IPS-18c (cell line): ENCODE results near the gene ST7.

Source experiments
- H3K4me3 ChIP-seq: 2 replicates; pipeline ENCODE4 v1.7.0; 2013; ENCODE audit warnings: low read depth, mild to moderate bottlenecking, low read length, moderate library complexity; ENCODE audit not compliant: insufficient read depth
- H3K9me3 ChIP-seq: one replicate; pipeline ENCODE4 v1.6.1; 2013; ENCODE audit warnings: mild to moderate bottlenecking, low read length, moderate library complexity; ENCODE audit not compliant: control insufficient read depth, insufficient read depth

Gene ST7

DNA sequence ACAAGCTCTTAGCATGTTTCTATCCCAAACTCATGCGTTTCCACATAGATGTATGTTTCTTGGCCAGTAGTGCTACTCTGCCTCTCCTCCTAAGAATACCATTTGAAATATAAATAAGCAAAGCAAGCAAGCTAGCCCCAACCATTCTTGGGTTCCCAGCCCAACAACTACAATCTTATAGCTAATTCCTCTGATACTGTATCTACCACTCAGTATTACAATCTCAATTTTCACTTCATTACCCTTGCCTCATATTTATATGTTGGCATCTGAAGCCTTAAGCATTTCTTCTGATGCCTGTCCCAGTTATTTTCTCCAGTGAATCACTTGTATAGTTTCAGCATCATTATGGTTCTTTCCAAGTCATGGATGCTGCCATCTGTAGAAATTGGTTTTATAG lies 181.1 kb downstream of the ST7 start:
- no peak overlapping the region for H3K4me3 ChIP-seq
- H3K9me3 ChIP-seq: no peaks in the 10 kb centered on the region

- H3K4me3 ChIP-seq: no peak overlapping the region
- H3K9me3 ChIP-seq: no peaks in the 10 kb centered on the region
Observed at GRCh38 chr7:117134889-117135552, 181.7 kb downstream of the ST7 start.

GRCh38 chr7:117135553-117135891 lies 182.2 kb downstream of the ST7 start:
- H3K4me3 ChIP-seq: no peak overlapping the region
- H3K9me3 ChIP-seq: no peaks in the 10 kb centered on the region

- Histone ChIP-seq H3K9me3 (no peaks in the 10 kb centered on the region), H3K4me3 (no peak overlapping the region)
Observed at GRCh38 chr7:117137868-117138267, 184.6 kb downstream of the ST7 start.

- no peaks in the 10 kb centered on the region for H3K9me3 ChIP-seq
- no peak overlapping the region for H3K4me3 ChIP-seq
Observed at GRCh38 chr7:117138495-117138894, 185.2 kb downstream of the ST7 start.

DNA sequence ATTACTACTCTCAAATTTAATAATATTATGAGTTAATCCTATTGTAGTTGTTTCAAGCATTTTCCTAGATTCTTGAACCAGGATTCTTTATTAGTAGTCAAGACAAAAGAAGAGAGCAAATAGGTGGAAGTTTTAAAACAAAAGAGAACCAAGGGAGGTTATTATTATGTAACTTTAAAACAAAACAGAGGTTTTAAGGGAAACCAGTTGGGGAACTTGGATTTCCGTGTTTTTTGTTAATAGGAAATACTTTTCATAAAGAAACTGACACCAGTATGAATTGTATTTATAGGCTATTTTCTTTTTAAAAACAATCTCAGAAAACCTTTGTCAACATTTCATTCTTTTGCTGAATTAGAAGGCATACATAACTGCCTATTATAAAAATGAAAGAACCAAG lies 185.7 kb downstream of the ST7 start:
- H3K9me3 ChIP-seq: no peaks in the 10 kb centered on the region
- no peak overlapping the region for H3K4me3 ChIP-seq

DNA sequence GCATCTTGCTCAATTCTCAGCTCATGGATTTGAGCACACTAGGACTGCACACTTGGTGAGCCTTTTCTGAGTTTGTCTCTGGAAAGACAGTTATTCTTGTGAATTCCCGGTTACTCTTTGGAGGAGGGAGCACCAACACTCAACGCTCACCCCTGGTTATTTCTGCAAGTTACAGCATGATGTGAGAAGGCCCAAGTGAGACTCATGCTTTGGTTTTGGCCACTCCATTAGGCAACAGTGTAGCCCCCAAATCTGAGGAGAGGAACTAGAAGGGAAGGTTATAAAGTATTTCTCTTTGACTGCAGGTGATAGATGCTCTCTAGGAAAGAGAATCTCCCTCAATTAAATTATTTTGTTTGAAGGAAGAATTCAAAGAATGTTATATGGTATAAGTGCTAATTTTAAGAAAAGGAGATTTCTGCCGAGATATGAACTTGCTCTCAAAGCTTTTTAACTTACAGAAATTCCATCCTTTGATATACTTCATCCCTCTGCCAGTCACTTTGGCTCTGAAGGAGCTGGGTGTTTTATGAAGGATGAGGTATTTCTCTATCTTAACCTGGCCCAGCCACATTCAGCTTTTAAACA lies 186.2 kb downstream of the ST7 start:
- no peaks in the 10 kb centered on the region for H3K9me3 ChIP-seq
- H3K4me3 ChIP-seq: no peak overlapping the region

GRCh38 chr7:117140921-117141320 lies 187.6 kb downstream of the ST7 start:
- no peak overlapping the region for H3K4me3 ChIP-seq
- no peaks in the 10 kb centered on the region for H3K9me3 ChIP-seq

- Histone ChIP-seq H3K9me3 (no peaks in the 10 kb centered on the region), H3K4me3 (no peak overlapping the region)
Observed at GRCh38 chr7:117143066-117143465, 189.8 kb downstream of the ST7 start.

- H3K4me3 ChIP-seq: no peak overlapping the region
- no peaks in the 10 kb centered on the region for H3K9me3 ChIP-seq
Observed at GRCh38 chr7:117143580-117143979, 190.3 kb downstream of the ST7 start.

DNA sequence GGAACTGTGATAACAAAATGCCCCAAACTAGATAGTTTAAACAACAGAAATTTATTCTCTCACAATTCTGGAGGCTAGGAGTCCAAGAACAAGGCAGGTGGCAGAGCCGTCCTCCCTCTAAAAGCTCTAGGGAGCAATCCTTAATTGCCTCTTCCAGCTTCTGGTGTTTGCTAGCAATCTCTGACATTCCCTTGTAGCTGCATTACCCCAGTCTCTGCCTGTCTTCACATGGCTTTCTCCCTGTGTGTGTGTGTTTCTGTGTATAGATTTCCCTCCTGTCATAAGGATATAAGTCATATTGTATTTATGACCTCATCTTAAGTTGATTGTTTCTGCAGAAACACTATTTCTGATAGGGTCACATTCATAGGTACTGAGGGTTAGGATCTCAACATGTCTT lies 192.0 kb downstream of the ST7 start:
- H3K4me3 ChIP-seq: no peak overlapping the region
- no peaks in the 10 kb centered on the region for H3K9me3 ChIP-seq

DNA sequence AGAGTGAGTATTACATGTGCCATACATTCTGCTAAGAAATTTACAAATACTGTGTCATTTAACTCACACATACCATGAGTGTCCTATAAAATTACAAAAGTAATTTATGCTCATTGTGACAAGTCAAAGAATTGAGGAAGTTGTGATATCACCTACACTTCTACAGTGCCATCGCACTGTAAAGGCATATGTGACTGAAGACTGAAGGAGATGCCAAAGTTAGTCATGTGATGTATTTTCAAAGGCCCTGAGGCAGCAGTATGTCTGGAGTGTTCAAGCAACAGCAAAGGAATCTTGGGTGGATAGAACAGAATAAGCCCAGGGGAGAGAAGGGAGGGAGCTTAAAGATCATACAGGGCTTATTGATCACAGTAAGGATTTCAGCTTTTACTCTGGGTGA lies 192.8 kb downstream of the ST7 start:
- Histone ChIP-seq H3K9me3 (no peaks in the 10 kb centered on the region), H3K4me3 (no peak overlapping the region)

DNA sequence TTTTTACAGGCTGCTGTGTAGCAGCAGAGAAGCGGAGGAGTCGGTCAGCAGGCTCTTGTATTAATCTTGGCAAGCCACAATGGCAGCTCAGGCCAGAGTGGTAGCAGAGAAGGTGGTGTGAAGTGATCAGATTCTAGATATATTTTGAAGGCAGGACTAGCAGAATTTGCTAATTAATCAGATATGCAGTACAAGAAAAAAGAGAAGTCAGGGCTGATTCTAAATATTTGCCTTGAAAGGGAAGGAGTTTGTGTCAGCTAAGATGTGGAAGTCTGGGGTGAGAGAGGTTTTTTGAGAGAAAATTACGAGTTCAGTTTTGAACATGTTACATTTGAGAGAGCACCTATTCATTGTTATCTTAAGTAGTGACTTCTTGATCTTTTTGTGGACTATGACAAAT lies 193.2 kb downstream of the ST7 start:
- no peak overlapping the region for H3K4me3 ChIP-seq
- H3K9me3 ChIP-seq: no peaks in the 10 kb centered on the region

DNA sequence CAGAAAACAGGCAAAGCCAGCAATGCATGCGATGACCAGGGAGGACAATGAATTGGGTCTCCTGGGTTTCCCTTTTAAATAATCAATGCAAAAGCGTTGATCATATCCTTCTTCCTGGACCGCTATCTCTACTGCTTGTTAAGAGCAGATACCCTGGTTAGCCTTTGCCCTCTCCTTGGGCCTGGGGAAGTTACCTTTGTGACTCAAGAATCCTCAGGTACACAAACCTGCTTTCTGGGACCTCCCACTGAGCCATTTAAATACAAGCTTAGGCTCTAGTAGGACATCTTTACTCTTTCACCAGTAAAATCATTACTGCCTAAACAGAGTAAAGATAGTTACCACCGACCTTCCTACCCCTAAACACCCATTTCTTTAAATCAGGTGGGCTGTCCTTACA lies 195.7 kb downstream of the ST7 start:
- H3K4me3 ChIP-seq: no peak overlapping the region
- no peaks in the 10 kb centered on the region for H3K9me3 ChIP-seq

DNA sequence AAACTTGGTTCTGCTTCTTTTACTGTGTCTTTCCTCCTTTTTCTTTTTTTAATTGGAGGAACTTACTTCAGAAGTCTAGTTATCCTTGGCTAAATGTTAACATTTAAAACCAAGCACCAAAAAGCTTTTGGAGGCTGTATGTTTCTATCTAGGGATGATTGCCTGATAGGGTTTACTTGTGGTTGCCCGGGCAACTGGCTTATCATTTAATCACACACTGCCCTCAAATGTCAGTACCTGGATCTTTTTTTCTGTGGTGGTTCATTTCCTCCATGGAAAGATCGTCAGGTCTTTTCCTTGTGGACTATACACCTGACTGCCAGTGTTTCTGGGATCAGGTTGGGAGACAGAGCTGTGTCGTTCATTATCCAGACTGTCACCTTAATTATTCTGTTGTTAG lies 196.4 kb downstream of the ST7 start:
- no peak overlapping the region for H3K4me3 ChIP-seq
- H3K9me3 ChIP-seq: no peaks in the 10 kb centered on the region

DNA sequence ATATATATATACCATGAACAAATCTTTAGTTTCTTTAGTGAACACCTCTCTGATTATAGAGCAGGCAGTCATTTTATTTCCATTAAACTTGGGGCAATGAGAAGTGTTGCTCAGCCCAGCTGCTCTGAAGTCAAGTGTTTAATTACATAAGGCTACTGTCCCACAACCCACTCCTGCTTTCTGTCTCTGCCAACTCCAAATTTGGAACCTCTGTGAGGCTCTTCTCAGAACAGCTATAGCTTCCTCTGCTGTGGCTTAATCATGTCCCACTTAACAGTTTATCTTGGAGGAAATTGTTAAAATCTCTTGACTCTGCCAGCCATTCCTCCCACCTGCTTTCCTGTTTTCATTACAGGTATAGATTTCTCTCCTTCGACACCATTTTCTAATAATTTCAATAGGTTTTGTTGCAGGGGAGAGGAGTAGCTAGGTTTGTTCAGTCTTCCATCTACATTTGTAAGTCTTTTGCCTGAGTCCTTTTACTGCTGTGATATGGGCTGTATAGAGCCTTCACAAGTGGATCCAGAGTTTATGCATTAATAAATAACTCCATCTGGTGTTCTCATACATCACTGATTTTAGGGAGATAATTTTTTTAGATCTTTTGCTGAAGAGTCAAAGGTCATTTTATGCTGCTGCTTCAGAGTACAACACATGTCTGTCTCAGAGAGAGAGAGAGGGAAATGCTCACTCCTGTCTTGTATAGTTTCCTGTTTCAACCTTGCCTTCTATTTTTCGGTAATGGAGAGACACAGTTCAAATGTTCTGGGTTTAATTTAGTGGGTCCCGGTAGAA lies 199.1 kb downstream of the ST7 start:
- H3K4me3 ChIP-seq: no peak overlapping the region
- H3K9me3 ChIP-seq: no peaks in the 10 kb centered on the region

DNA sequence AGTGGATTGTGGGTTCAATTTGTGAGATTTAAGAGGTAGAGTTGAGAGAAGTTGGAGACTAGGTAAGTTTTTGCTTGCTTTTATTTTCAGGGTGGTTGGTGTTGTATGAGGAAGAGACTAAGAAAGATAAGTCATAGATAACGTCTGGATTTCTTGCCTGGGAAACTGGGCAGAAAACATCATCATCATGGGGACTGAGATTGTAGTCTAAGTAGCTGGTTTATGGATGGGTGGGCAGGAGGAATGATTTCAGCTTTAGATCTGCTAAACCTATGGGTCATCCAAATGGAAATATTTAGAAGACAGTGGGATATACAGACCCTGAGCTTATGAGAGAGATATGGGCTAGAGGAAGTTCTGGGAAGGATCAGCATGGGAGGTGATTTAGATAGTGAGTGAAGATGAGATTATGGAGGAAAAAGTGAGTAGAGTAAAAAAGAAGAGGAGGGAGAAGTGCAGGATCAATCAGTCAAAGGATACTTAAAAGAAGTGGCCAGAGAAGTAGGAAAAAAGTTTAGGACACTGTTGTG lies 199.8 kb downstream of the ST7 start:
- H3K9me3 ChIP-seq: no peaks in the 10 kb centered on the region

GRCh38 chr7:117154721-117155120 lies 201.4 kb downstream of the ST7 start:
- no peak overlapping the region for H3K4me3 ChIP-seq
- no peaks in the 10 kb centered on the region for H3K9me3 ChIP-seq

More for the DNA sequence above, 199.8 kb downstream of the ST7 start:
- no peak overlapping the region for H3K4me3 ChIP-seq
